CD4-positive, alpha-beta T cell (primary cell): Measurements from ENCODE around the gene GNG7. TPM values are rescaled to one million over a fixed set of nuclear protein-coding genes. Genes with fewer than 3 reads are reported as not detected.

Experiments
- ATAC-seq: fragments of 200-7000 bp; cut with Tn5 transposase; one replicate; pipeline ENCODE4 v1.10.0; 2022; ENCODE audit warnings: mild to moderate bottlenecking; ENCODE audit not compliant: poor library complexity
- CTCF ChIA-PET: fragments of 350-600 bp; sonication (Branson Sonifier 250); formaldehyde crosslinking; loops from one replicate; lab custom pipeline; 2021; ENCODE audit warnings: antibody characterized with exemption, inconsistent platforms; lab: Charles Lee
- POLR2A ChIA-PET: fragments of 350-600 bp; sonication (Branson Sonifier 250); formaldehyde crosslinking; loops from one replicate; lab custom pipeline; 2021; ENCODE audit warnings: antibody characterized with exemption, inconsistent platforms; lab: Charles Lee
- DNase-seq, 14 experiments: peaks; one replicate each; pipeline ENCODE4 v3.0.0-alpha.2; 2013 to 2020; ENCODE audit warnings: mixed read lengths in 2 of 14
- H3K27ac ChIP-seq, 2 donors: one replicate each; pipeline versions ENCODE4 v1.5.1 to v1.7.0; 2013; ENCODE audit warnings: low read length in 2 of 2, low read depth in 1 of 2, mild to moderate bottlenecking in 1 of 2
- H3K27me3 ChIP-seq, 2 experiments: 1 replicate in 1 of 2; 2 replicates in 1 of 2; pipeline versions ENCODE4 v1.6.1 to v1.7.0; 2013; ENCODE audit warnings: low read length in 2 of 2, control low read depth in 1 of 2, mild to moderate bottlenecking in 1 of 2, moderate library complexity in 1 of 2; ENCODE audit not compliant: insufficient read depth in 2 of 2, control insufficient read depth in 1 of 2
- H3K36me3 ChIP-seq: one replicate; pipeline ENCODE4 v1.6.1; 2013; ENCODE audit warnings: low read length, control low read depth; ENCODE audit not compliant: insufficient read depth
- H3K4me1 ChIP-seq: one replicate; pipeline ENCODE4 v1.6.1; 2013; ENCODE audit warnings: low read length, control low read depth; ENCODE audit not compliant: insufficient read depth
- H3K4me3 ChIP-seq: one replicate; pipeline ENCODE4 v1.5.1; 2013; ENCODE audit warnings: mild to moderate bottlenecking, low read length, moderate library complexity
- H3K9me3 ChIP-seq, 2 experiments: 1 replicate in 1 of 2; 2 replicates in 1 of 2; pipeline versions ENCODE4 v1.6.1 to v1.7.0; 2013; ENCODE audit warnings: low read length in 2 of 2, mild to moderate bottlenecking in 2 of 2, control low read depth in 1 of 2, moderate library complexity in 1 of 2; ENCODE audit not compliant: control insufficient read depth in 1 of 2, insufficient read depth in 1 of 2
- H3K27ac Mint-ChIP-seq: one replicate; pipeline ENCODE4 v1.8.0; 2020; ENCODE audit warnings: mixed read lengths
- H3K27me3 Mint-ChIP-seq: one replicate; pipeline ENCODE4 v1.8.0; 2021; ENCODE audit warnings: mixed read lengths
- H3K36me3 Mint-ChIP-seq: one replicate; pipeline ENCODE4 v1.8.0; 2021; ENCODE audit warnings: low read depth, mixed read lengths
- H3K4me1 Mint-ChIP-seq: one replicate; pipeline ENCODE4 v1.8.0; 2021; ENCODE audit warnings: low read depth, mixed read lengths
- H3K4me3 Mint-ChIP-seq: one replicate; pipeline ENCODE4 v1.8.0; 2020; ENCODE audit warnings: mild to moderate bottlenecking, mixed read lengths
- H3K9me3 Mint-ChIP-seq: one replicate; pipeline ENCODE4 v1.8.0; 2020; ENCODE audit warnings: mixed read lengths
- intact Hi-C, 2 experiments: fragments of 100-400 bp; cut with DNase I in 1 of 2; cut with micrococcal nuclease in 1 of 2; formaldehyde crosslinking; loops; one replicate each; pipeline versions ENCODE4 v1.15.1 to v1.9.0; 2023 to 2025; cut with DNase I, micrococcal nuclease
- total RNA-seq, 174 experiments: library from RNA in 2 of 174; stranded (reverse) in 2 of 174; gene quantifications; one replicate each; pipeline ENCODE4 v1.2.3 and lab custom pipeline; 2021 to 2026
- TF ChIP-seq, protein P1 (sequence below): fragments of 200-600 bp; IDR thresholded peaks from one replicate; pipeline ENCODE4 v1.8.0; 2022; ENCODE audit warnings: antibody characterized with exemption, mild to moderate bottlenecking

The GNG7 gene
- total RNA-seq, 2 experiments from 2014 or later: 5.2 to 5.7 TPM

DNA sequence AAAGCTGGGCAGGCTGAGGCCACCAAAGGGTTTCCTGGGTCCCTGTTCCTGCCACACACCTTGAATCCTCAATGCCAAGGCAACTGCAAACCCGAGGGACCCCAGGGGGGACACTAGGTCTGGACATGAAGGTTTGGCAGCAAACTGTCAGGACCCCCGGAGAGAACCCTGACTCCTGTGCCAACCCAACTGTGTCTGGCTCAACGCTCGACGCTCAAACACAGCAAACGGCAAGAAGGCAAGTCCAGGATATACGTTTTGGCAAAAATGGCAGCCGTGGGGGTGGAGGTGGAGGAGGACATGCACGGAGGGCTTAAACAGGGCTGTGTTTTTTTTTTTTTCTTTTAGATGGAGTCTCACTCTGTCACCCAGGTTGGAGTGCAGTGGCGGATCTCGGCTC lies 153.5 kb downstream of the GNG7 start:
- Histone ChIP-seq H3K36me3 (no peaks in the 10 kb centered on the region), H3K27ac (no peak overlapping the region), H3K4me3 (no peak overlapping the region), H3K4me1 (peaks cover 21% of the 10 kb centered on the region), H3K27me3 (no peaks in the 10 kb centered on the region), H3K9me3 (peaks cover 0 to 15% of the 10 kb centered on the region in 2 experiments)
- ChIA-PET CTCF (no interaction called here), POLR2A (no interaction called here)
- Mint-ChIP-seq H3K27me3 (no peaks in the 10 kb centered on the region), H3K36me3 (no peaks in the 10 kb centered on the region), H3K27ac (no peak overlapping the region), H3K4me3 (no peak overlapping the region), H3K9me3 (no peaks in the 10 kb centered on the region), H3K4me1 (peaks cover 15% of the 10 kb centered on the region)
- TF ChIP-seq, protein P1, sequence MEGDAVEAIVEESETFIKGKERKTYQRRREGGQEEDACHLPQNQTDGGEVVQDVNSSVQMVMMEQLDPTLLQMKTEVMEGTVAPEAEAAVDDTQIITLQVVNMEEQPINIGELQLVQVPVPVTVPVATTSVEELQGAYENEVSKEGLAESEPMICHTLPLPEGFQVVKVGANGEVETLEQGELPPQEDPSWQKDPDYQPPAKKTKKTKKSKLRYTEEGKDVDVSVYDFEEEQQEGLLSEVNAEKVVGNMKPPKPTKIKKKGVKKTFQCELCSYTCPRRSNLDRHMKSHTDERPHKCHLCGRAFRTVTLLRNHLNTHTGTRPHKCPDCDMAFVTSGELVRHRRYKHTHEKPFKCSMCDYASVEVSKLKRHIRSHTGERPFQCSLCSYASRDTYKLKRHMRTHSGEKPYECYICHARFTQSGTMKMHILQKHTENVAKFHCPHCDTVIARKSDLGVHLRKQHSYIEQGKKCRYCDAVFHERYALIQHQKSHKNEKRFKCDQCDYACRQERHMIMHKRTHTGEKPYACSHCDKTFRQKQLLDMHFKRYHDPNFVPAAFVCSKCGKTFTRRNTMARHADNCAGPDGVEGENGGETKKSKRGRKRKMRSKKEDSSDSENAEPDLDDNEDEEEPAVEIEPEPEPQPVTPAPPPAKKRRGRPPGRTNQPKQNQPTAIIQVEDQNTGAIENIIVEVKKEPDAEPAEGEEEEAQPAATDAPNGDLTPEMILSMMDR: no peak
- DNase-seq (no peak), ATAC-seq (no peak)
- intact Hi-C loops: no loop called here

DNA sequence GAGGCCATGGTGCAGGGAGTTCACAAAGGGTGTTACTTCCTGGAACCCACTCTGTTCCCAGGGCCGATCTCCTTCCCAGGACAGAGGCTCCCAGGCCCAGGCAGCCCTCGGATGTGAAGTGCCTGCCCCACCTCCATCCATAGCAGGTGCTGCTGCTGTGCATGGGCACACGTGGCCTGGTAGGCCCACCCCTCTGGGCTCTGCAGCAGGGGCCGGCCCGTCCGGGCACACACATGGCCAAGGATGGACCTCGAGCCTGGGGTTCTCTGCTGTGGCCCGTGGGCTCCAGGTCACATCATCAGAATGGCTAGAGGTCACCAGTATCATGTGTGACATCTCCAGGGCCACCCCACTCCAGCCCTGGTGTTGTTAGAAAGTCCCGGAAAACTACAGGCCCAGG lies 154.8 kb downstream of the GNG7 start:
- CTCF ChIA-PET: no interaction called here
- Histone ChIP-seq H3K9me3 (peaks cover 0 to 15% of the 10 kb centered on the region in 2 experiments), H3K4me3 (no peak overlapping the region), H3K36me3 (no peaks in the 10 kb centered on the region), H3K27me3 (no peaks in the 10 kb centered on the region), H3K27ac (no peak overlapping the region), H3K4me1 (peaks cover 32% of the 10 kb centered on the region)
- Mint-ChIP-seq H3K27me3 (no peaks in the 10 kb centered on the region), H3K4me3 (no peak overlapping the region), H3K9me3 (no peaks in the 10 kb centered on the region), H3K36me3 (no peaks in the 10 kb centered on the region), H3K27ac (no peak overlapping the region), H3K4me1 (peaks cover 17% of the 10 kb centered on the region)
- DNase-seq: no peak
- no peak for ATAC-seq
- intact Hi-C loops: no loop called here
- POLR2A ChIA-PET: interaction anchor here (2.2 kb wide), 1 partner anchor 72 kb away, joined by 5 read pairs; the partner anchor contains the start of gene GADD45B
- TF ChIP-seq, protein P1: no peak

DNA sequence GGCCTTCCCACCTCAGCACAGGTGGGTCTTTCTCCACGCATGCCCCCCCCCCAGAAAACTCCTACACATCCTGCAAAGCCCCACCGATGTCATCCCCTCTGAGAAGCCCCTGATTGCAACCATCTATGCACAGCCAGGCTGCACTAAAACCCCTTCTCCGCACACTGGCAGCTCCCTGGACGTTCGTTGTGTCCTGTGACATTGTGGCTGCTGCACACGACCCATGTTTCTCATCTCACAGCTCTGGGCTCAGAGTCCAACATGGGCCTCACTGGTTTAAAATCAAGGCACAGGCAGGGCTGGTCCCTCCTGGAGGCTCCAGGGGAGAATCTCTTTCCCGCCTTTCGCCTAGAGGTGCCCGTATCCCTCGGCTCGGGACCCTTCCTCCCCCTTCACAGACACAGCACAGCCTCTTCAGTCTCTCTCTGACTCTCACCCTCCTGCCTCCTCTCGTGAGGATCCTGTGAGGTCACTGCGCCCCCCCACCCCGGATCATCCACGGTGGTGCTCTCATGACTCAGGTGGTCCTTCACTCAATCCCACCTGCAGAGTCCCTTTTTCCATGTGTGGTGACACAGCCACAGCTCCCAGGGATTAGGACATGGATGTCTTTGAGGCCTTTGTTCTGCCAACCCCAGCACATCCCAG lies 155.3 kb downstream of the GNG7 start:
- Histone ChIP-seq H3K27me3 (no peaks in the 10 kb centered on the region), H3K4me1 (peaks cover 32% of the 10 kb centered on the region), H3K36me3 (no peaks in the 10 kb centered on the region), H3K9me3 (peaks cover 0 to 15% of the 10 kb centered on the region in 2 experiments), H3K4me3 (no peak overlapping the region), H3K27ac (no peak overlapping the region)
- TF ChIP-seq, protein P1: no peak
- ATAC-seq (no peak), DNase-seq (no peak)
- Mint-ChIP-seq H3K36me3 (no peaks in the 10 kb centered on the region), H3K4me1 (peaks cover 13% of the 10 kb centered on the region), H3K27ac (no peak overlapping the region), H3K4me3 (no peak overlapping the region), H3K27me3 (no peaks in the 10 kb centered on the region), H3K9me3 (no peaks in the 10 kb centered on the region)
- POLR2A ChIA-PET: interaction anchor here (2.2 kb wide), 1 partner anchor 71 kb away, joined by 5 read pairs; the partner anchor contains the start of gene GADD45B
- intact Hi-C loops: no loop called here
- CTCF ChIA-PET: no interaction called here
